ENCODE data around the gene TNIP1.

- TF ChIP-seq CTCF (IDR thresholded peaks at IDR 0.05) = peak; percentile 86 to 96 (median 92)
- no peak for TF ChIP-seq POLR2A (IDR thresholded peaks at IDR 0.05)
- no peak for TF ChIP-seq EP300 (IDR thresholded peaks at IDR 0.05)
These were observed 34.6 kb upstream of the TNIP1 start for GRCh38 chr5:151115272-151115905.
